Activated CD8-positive, alpha-beta memory T cell treated with anti-CD3 and anti-CD28 coated beads, Interleukin-2, amount 50 U/mL, for 24 hours (primary cell): ENCODE data around the gene EMC10.
A peak's percentile ranks its signal among the peaks of the same experiment; 100 is the strongest.
"Not testable (repeated sequence)": the region's sequence is repeated elsewhere in the genome, so short reads cannot be mapped to it uniquely, and the experiment has no call there.

Source experiments
- DNase-seq: peaks from one replicate; pipeline ENCODE4 v3.0.0-alpha.2; 2020; ENCODE audit errors: extremely low read depth

Gene EMC10

DNA sequence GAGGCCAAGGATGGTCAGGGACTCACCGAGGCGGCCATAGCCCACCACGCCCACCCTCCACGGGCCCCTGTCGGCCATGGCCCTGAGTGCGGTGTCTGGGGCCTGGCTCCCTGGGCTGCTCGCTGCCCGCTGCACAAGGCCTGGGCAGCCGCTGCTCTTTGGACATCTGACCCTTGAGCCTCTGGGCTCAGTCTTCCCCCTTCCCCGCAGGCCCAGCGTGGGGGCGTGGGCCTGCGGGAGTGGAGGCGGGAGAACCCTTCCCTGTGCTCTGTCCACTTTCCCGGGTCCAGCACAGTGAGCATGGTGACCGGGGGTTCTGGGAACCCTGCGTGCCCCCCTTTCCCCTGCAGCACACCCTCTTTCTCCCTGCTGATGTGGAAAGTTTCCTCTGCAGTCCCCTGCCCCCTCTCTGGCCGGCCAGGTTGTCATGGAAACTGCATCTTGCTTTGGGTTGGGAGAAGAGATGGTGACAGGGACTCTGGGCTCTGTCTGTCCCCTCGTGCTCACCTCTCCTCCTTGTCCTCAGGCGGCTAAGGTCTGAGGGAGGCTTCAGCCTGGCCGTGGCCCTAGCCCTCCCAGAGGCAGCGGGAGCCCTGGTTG, 37.5 kb downstream of the EMC10 start, which contains the start of gene ASPDH:
Gene ASPDH (minus strand): TSS at position 168 of the 600 bp plus-strand sequence. CDS start 90 bp downstream, at position 78.
- no peak for DNase-seq

- DNase-seq: no peak
Measured at GRCh38 chr19:50514346-50515167, 38.2 kb downstream of the EMC10 start.

- no peak for DNase-seq
Measured at GRCh38 chr19:50515168-50515561, 38.9 kb downstream of the EMC10 start.

- no peak for DNase-seq
Measured at GRCh38 chr19:50516456-50516855, 40.1 kb downstream of the EMC10 start.

DNA sequence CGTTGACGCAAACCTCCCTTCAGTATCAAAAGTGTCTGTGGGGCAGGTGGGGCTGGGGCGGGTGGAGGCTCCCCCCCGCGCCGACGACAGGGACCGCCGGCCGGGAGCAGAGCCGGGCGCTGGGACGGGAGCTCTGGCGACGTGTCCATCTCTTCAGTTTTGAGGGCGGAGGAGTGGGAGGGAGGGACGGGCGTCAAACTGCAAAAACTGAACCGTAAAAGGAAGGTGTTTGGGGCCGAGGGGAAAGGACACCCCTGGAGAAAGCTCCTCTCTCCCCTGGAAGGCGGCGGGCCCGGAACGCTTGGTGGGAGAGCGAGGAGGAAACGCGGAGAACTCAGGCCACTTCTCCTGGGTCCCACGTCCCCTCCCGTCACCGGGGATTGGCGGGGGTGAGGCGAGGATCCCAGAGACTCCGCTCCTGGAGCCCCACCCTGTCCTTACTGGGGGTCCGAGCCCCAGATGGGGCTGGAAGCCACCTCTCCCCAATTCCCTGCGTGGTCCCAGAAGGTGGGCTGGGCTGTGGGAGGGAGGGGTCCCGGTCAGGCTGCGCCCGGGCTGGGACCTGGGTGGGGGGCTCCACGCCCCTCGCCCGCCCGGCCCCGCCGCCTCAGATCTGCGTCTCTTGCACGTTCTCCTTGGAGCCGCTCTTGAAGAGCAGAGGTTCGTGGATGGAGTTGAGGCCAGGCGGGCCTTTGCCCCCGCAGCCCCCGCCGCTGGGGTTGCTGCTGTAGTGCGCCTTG, 40.8 kb downstream of the EMC10 start:
- no peak for DNase-seq

- DNase-seq: no peak
Measured at GRCh38 chr19:50517704-50518075, 41.4 kb downstream of the EMC10 start.

- DNase-seq: no peak
Measured at GRCh38 chr19:50518091-50519005, 42.0 kb downstream of the EMC10 start.

- no peak for DNase-seq
Measured at GRCh38 chr19:50519006-50519575, 42.8 kb downstream of the EMC10 start.

DNA sequence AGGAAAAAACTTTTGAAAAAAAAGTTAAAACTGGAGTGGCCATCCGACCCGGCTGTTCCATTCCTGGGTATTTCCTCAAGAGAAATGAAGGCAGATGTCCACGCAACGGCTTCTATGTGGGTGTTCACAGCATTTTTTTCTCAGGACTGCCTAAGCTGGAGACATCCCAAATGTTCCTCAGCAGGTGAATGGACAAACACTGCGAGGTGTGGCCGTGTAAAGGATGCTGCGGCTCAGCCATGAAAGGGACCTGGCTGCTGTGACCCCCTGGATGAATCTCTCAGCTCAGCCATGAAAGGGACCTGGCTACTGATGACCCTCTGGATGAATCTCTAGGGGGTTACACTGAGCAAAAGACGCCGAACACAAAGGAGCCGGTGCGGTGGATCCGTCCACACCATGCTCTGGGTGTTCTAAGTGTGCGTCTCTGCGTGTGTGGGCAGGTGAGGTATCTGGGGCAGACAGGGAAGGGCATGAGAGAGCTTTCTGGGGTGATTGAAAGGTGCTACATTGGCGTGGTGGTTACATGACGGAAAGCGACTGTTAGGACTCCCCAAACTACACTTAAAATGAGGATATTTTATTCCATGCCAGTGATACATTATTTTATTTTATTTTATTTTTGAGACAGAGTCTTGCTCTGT, 44.6 kb downstream of the EMC10 start:
- no peak for DNase-seq

GRCh38 chr19:50522881-50523280, 46.6 kb downstream of the EMC10 start:
- no peak for DNase-seq

DNA sequence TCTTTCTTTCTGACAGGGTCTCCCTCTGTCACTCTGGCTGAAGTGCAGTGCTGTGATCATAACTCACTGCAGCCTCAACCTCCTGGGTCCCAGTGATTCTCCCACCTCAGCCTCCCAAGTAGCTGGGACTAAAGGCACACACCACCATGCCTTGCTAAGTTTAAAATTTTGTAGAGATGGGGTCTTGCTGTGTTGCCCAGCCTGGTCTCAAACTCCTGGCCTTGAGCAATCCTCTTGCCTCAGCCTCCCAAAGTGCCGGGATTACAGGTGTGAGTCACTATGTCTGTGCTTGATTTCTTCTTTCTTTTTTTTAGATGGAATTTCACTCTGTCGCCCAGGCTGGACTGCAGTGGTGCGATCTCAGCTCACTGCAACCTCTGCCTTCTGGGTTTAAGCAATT, 51.7 kb downstream of the EMC10 start:
- not testable (repeated sequence) for DNase-seq

GRCh38 chr19:50531171-50531612, 54.9 kb downstream of the EMC10 start:
- DNase-seq: no peak

DNA sequence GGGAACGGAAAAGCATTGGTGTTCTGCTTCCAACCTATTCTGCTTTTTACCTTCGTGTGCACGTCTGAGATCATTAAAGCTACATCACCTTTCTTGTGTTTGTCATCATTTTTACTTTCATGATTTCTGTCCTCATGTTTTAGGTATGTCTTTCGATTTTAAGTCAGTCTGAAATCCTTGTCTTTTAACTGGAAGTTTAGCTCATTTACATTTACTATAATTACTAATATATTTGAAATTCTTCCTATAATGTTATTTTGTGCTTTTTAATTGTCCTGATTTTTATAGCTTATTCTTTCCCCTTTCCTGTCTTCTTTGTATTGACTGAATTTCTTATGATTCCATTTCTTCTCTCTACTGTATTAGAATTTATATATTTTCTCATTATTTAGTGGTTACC, 56.6 kb downstream of the EMC10 start:
- DNase-seq: no peak

DNA sequence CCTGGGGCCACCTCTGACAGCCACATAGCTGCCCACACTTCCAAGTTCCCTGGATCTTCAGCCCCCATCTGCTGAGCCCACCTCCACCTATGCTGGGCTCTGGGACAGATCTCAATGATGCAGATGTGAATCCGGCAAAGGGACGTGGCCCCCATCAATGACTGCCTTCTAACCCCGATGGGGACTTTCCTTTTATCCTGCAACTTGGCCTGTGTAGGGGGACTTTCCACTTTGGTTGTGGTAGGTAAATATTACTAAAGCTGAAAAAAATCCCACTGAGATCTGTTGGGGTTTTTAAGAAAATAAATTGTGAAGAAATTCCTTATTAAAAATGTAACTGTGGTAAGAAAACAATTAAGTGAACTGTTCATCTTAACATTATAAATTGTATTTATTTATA, 58.2 kb downstream of the EMC10 start:
- DNase-seq: no peak

DNA sequence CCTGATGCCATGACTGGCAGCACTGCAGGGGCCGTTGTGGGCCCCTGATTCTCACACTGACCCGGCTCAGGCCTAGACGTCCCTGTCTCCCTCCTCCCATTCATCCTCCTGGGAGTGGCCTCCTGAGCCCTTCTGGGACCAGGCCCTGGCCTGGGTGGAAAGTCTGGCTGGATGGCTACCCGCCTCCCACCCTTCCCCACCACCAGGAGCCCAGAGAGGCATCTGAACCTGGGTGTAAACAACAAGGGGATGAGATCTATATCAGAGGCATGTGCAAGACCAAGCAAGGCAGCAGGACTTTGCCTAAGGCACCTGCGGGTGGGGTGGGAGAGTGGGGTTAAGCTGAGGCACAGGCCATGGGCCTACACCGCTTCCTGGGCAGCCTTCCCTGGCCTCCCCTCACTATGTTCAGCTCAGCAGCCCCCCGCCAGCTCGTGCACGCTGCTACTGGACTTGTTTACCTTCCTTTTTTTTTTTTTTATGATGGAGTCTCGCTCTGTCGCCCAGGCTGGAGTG, 59.4 kb downstream of the EMC10 start:
- DNase-seq: no peak

DNA sequence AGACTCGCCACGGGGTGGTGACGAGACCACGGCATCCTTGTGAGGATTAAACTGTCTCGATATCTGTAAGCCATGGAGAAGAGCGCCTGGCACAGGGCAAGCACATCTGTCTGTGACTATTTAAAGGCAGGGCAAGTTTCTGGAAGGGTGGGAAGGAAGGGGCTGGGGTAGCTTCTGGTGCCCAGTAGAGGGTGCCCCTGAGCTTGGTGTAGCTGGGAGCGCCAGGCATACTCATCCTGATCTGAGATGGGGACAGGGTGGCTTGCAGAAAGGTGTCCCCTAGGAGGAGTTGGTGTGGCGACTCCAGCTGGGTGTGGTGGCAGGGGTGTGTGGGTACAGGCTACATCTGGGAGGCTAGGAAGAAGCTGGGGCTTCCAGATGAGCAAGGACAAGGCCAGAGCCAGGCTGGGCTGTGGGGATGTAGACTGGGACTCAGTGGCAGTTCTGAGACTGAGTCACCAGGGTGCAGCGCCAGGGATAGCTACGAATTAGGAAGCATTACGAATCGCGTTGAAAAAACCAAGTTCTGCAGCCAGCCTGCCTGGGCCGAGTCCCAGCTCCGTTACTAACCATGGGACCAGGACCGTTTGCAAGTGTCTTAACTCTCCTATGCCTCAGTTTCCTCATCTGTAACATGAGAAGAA, 60.5 kb downstream of the EMC10 start:
- no peak for DNase-seq

- no peak for DNase-seq
Measured at GRCh38 chr19:50537306-50537685, 61.0 kb downstream of the EMC10 start.

DNA sequence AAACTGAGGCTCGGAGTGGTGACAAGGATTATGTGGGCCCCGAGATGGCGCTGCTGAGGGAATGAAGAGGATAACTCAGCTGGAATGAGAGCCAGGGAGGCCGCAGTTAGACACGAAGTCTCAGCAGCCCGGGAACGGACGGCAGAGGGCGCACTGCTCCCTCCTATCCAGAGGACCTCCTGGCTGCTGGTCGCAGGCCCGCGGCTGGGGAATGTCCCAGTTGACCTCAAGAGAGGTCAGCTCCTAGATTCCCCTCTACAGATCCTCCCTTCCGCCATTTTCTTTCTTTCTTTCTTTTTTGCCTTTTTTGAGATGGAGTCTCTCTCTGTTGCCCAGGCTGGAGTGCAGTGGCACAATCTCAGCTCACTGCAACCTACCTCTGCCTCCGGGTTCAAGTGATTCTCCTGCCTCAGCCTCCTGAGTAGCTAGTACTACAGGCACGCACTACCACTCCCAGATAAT, 61.5 kb downstream of the EMC10 start:
- peak; percentile 24 for DNase-seq
